HG02588 (cell line): Measurements from ENCODE around the gene VWCE.
"Not testable (repeated sequence)": the region's sequence is repeated elsewhere in the genome, so short reads cannot be mapped to it uniquely, and the experiment has no call there.

Experiments used
- ATAC-seq: cut with Tn5 transposase; IDR thresholded peaks from one replicate; pipeline ENCODE4 v1.9.1; 2021; ENCODE audit warnings: mild to moderate bottlenecking, moderate library complexity; ENCODE audit not compliant: unreplicated experiment

The VWCE gene

GRCh38 chr11:61222047-61222446, 73.1 kb downstream of the VWCE start, which contains the start of gene PGA4:
TSS of gene PGA4 (plus strand) at chr11:61222347. CDS start at chr11:61222401, 54 bp downstream.
- not testable (repeated sequence) for ATAC-seq

DNA sequence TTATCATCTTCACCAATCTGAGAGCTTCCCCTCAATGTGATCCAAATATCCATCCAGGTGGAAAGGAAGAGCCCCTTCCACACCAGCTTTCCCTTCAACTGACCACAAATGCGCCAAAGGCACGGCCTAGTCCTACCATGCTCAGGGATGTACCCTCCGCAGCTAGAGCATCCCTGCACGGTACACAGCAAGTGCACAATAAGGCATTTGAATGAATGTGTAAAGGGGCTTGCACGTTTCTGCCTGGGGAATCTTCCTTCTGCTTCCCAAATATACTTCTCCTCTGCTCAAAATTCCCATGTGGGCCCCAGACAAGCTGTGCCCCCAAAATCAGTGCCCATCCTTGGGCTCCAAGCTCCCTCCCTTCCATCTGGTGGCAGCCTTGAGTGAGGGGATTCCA, 76.1 kb downstream of the VWCE start:
- not testable (repeated sequence) for ATAC-seq

DNA sequence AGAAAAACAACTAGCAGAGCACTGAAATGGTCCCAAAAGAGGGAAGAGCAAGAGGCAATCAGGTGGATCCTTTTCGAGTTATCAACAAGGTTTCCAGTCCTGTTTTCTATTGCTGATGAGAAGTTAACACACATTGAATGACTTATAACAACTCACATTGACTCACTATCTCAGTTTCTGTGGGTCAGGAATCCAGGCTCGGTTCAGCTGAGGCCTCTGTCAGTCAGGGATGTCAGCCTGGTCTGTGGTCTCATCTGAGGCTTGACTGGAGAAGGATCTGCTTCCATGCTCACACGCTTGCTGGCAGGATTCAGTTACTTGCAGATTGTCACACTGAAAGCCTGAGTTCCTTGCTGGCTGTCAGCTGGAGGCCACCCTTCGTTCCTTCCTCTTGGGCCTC, 76.8 kb downstream of the VWCE start:
- not testable (repeated sequence) for ATAC-seq

DNA sequence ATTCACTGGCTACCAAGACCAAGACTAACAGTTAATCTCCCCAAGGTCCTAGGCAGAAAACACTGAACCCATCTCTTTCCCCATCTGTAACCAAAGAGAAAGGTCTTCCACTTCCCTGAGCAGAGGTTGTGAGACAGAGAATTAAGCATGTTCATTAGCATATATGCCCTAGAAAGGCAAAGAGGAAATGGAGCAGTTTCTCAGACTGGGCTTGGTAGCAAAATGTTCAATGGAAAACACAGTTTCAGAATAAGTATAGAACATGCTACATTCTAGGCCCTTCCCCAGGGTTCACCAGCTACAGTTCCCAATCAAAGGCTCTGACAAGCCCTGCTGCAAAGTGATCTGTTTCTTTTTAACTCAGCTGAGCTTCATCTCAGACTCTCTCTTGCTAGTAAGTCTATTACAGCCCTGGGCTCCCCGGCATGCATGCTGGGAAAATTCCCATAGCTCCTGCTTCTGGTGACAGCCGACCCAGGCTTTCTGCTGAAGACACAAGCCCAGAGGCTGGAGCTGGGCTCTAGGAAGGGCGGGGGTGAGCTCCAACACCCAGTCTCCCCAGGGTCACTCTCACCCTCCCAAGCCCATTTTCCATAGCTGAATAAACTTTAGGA, 81.3 kb downstream of the VWCE start:
- not testable (repeated sequence) for ATAC-seq

- not testable (repeated sequence) for ATAC-seq
Observed at GRCh38 chr11:61212202-61212601, 82.9 kb downstream of the VWCE start.

DNA sequence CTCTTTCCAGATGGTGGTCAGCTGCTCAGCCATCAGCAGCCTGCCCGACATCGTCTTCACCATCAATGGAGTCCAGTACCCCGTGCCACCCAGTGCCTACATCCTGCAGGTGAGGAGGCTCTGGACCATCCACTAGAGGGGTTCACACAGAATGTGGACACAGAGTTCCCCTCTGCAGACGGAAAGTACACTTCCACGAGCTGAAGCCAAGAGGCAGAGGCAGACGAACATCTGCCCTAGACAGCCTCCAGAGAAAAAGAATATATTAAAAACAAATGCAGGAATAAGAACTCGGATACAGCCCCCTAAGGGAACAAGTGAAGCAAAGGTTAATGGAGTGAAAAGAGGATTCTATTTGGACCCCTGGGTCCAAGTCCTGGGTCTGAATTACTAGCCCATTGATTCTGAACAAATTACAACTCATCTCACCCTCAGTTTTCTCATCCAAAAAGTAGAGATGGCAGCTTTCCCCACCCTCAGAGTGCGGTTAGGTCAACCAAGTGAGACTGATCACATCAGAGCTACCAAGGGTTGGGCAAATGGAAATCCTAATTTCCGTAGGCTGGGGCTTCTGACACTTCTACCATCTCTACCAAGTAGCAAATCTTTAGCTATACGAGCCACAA, 83.7 kb downstream of the VWCE start:
- ATAC-seq = not testable (repeated sequence)

DNA sequence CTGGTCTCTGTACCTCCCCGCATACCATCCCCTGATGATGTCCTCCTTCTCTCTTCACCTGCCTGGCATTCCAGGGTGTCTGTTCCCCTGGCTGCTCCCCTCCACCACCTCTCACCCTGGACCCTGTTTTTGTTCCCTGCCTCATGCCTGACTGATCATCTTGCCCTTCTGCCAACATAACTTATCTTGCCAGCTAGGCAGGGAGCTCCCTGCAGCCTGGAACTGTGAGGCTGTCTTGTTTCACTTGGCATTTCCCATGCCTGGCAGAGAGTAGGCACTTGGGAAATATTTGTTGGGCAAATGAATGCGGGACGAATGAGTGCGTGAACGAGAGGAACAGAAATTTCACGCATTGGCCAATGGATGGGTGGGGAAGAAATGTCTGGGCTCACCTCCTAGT, 84.5 kb downstream of the VWCE start:
- ATAC-seq = not testable (repeated sequence)
